CD14-positive monocyte (primary cell): ENCODE results near the gene IZUMO4. TPM values are rescaled to one million over a fixed set of nuclear protein-coding genes. Genes with fewer than 3 reads are reported as not detected.

Experiments used
- DNase-seq, 3 donors: peaks; one replicate each; pipeline ENCODE4 v3.0.0-alpha.2; 2011 to 2022
- H2AFZ ChIP-seq: 2 replicates; pipeline ENCODE4 v1.6.0; 2012; ENCODE audit warnings: mild to moderate bottlenecking, low read depth, low read length, inconsistent platforms; ENCODE audit not compliant: insufficient read depth, poor library complexity, severe bottlenecking
- H3K27ac ChIP-seq, 2 donors: 1 replicate in 1 of 2; 2 replicates in 1 of 2; pipeline ENCODE4 v1.5.1; 2012 to 2013; ENCODE audit warnings: low read length in 2 of 2, control low read depth in 1 of 2, inconsistent platforms in 1 of 2, low read depth in 1 of 2, mild to moderate bottlenecking in 1 of 2
- H3K27me3 ChIP-seq, 2 donors: one replicate each; pipeline versions ENCODE4 v1.6.0 to v1.6.1; 2011 to 2013; ENCODE audit warnings: low read length in 2 of 2; ENCODE audit not compliant: control insufficient read depth in 2 of 2, insufficient read depth in 2 of 2
- H3K36me3 ChIP-seq, 2 donors: replicated peaks in 1 of 2; 1 replicate in 1 of 2; 2 replicates in 1 of 2; pipeline versions ENCODE4 v1.5.1 to v1.6.1; 2012 to 2013; ENCODE audit warnings: low read length in 2 of 2, control low read depth in 1 of 2, inconsistent platforms in 1 of 2, mild to moderate bottlenecking in 1 of 2; ENCODE audit not compliant: insufficient read depth in 2 of 2, control insufficient read depth in 1 of 2
- H3K4me1 ChIP-seq, 2 donors: 1 replicate in 1 of 2; 2 replicates in 1 of 2; pipeline versions ENCODE4 v1.5.1 to v1.6.1; 2012 to 2013; ENCODE audit warnings: low read length in 2 of 2, control low read depth in 1 of 2, inconsistent platforms in 1 of 2, mild to moderate bottlenecking in 1 of 2, moderate library complexity in 1 of 2; ENCODE audit not compliant: insufficient read depth in 2 of 2, control insufficient read depth in 1 of 2
- H3K4me2 ChIP-seq: replicated peaks from 2 replicates; pipeline ENCODE3; 2012; ENCODE audit warnings: low read length, moderate library complexity, mild to moderate bottlenecking; ENCODE audit not compliant: poor library complexity, severe bottlenecking; ENCODE audit errors: extremely low read depth
- H3K4me3 ChIP-seq, 3 experiments: fragments of 200-600 bp in 1 of 3; sonication (generic) in 1 of 3; replicated peaks in 1 of 3; 1 replicate in 2 of 3; 2 replicates in 1 of 3; pipeline ENCODE4 v1.5.1; 2011 to 2013; ENCODE audit warnings: low read length in 3 of 3, mild to moderate bottlenecking in 3 of 3, control low read depth in 2 of 3, low read depth in 2 of 3, inconsistent platforms in 1 of 3, moderate library complexity in 1 of 3
- H3K79me2 ChIP-seq: 2 replicates; pipeline ENCODE4 v1.6.0; 2012; ENCODE audit warnings: mild to moderate bottlenecking, control low read depth, inconsistent platforms, low read length, moderate library complexity; ENCODE audit not compliant: insufficient read depth
- H3K9ac ChIP-seq: 2 replicates; pipeline ENCODE4 v1.6.0; 2017; ENCODE audit warnings: low read length, mild to moderate bottlenecking; ENCODE audit not compliant: insufficient read depth, poor library complexity, severe bottlenecking
- H3K9me3 ChIP-seq, 2 donors: replicated peaks in 1 of 2; 1 replicate in 1 of 2; 2 replicates in 1 of 2; pipeline versions ENCODE4 v1.5.1 to v1.6.1; 2012 to 2013; ENCODE audit warnings: low read length in 2 of 2, control low read depth in 1 of 2; ENCODE audit not compliant: control insufficient read depth in 1 of 2, insufficient read depth in 1 of 2
- H4K20me1 ChIP-seq: 2 replicates; pipeline ENCODE4 v1.6.0; 2012; ENCODE audit warnings: mild to moderate bottlenecking, low read length, control low read depth, moderate library complexity; ENCODE audit not compliant: insufficient read depth
- H3K27ac Mint-ChIP-seq, 7 donors: one replicate each; pipeline ENCODE4 v1.8.0; 2020; ENCODE audit warnings: mild to moderate bottlenecking in 7 of 7, mixed read lengths in 7 of 7, moderate library complexity in 6 of 7, inconsistent platforms in 2 of 7
- H3K27me3 Mint-ChIP-seq, 3 donors: one replicate each; pipeline ENCODE4 v1.8.0; 2021 to 2022; ENCODE audit warnings: low read depth in 3 of 3, mild to moderate bottlenecking in 3 of 3, mixed read lengths in 3 of 3, moderate library complexity in 3 of 3, inconsistent platforms in 1 of 3
- H3K36me3 Mint-ChIP-seq, 2 donors: one replicate each; pipeline ENCODE4 v1.8.0; 2020; ENCODE audit warnings: mixed read lengths in 2 of 2, inconsistent platforms in 1 of 2, mild to moderate bottlenecking in 1 of 2
- H3K4me1 Mint-ChIP-seq: one replicate; pipeline ENCODE4 v1.8.0; 2020; ENCODE audit warnings: mild to moderate bottlenecking, mixed read lengths
- H3K4me3 Mint-ChIP-seq, 2 donors: one replicate each; pipeline ENCODE4 v1.8.0; 2020; ENCODE audit warnings: mild to moderate bottlenecking in 2 of 2, mixed read lengths in 2 of 2, moderate library complexity in 1 of 2
- H3K9me3 Mint-ChIP-seq, 7 donors: one replicate each; pipeline ENCODE4 v1.8.0; 2020 to 2022; ENCODE audit warnings: mixed read lengths in 7 of 7, mild to moderate bottlenecking in 6 of 7, moderate library complexity in 6 of 7, inconsistent platforms in 2 of 7
- CTCF ChIP-seq: fragments of 200-600 bp; IDR thresholded peaks from one replicate; pipeline ENCODE4 v1.8.0; 2022; ENCODE audit warnings: antibody characterized with exemption, mild to moderate bottlenecking
- WGBS: methylation state at CpG from one replicate; pipeline ENCODE4 v1.1.5; 2013; ENCODE audit warnings: missing lambda C conversion rate; ENCODE audit not compliant: insufficient coverage; 5-methylcytosine and 5-hydroxymethylcytosine counted together
- intact Hi-C, 2 donors: fragments of 100-400 bp; cut with micrococcal nuclease; formaldehyde crosslinking; loops; one replicate each; pipeline versions ENCODE4 v1.15.0 to v1.15.1; 2023
- polyA plus RNA-seq, 3 donors: library from polyadenylated mRNA; depleted of rRNA in 1 of 3; unstranded in 2 of 3; stranded (reverse) in 1 of 3; fragments of 300-500 nt in 2 of 3; fragments of >200 nt in 1 of 3; fragmentation: Illumina TruSeq in 2 of 3; gene quantifications; 1 replicate in 2 of 3; 2 replicates in 1 of 3; pipeline ENCODE4 v1.2.3, GENCODE V29; 2012 to 2021

Gene IZUMO4
- polyA plus RNA-seq, 3 donors: 0.41 to 17.5 (median 0.80) TPM

- Histone ChIP-seq H3K27me3 (no peaks in the 10 kb centered on the region), H3K4me3 (no peak overlapping the region), H3K79me2 (peaks cover 3% of the 10 kb centered on the region), H3K27ac (no peak overlapping the region), H3K9me3 (no peaks in the 10 kb centered on the region), H3K36me3 (no peaks in the 10 kb centered on the region), H3K4me2 (no peak overlapping the region), H3K9ac (no peak overlapping the region), H2AFZ (no peak overlapping the region), H4K20me1 (peaks cover 13% of the 10 kb centered on the region), H3K4me1 (peaks cover 29 to 32% of the 10 kb centered on the region in 2 donors)
- 93% methylated on average over 38 of the region's 38 CpGs for WGBS
- Mint-ChIP-seq H3K36me3 (no peaks in the 10 kb centered on the region), H3K4me3 (no peak overlapping the region), H3K27ac (peak overlapping the region in 3 of 7 donors; percentile 13 to 73 (median 66)), H3K27me3 (peaks cover 0 to 1% (median 0%) of the 10 kb centered on the region in 3 donors), H3K4me1 (peaks cover 29% of the 10 kb centered on the region), H3K9me3 (no peaks in the 10 kb centered on the region)
- intact Hi-C loops: loop anchor here in 1 of 2 donors (5.0 kb wide), 3 partner anchors 32 to 48 kb away; partner anchors contain the start of genes BTBD2, IZUMO4 and MOB3A
- no peak for TF ChIP-seq CTCF
- no peak for DNase-seq
These were observed 31.8 kb upstream of the IZUMO4 start for GRCh38 chr19:2064788-2065524.

- Histone ChIP-seq H3K4me1 (peaks cover 39 to 42% of the 10 kb centered on the region in 2 donors), H3K9ac (no peak overlapping the region), H3K4me2 (no peak overlapping the region), H4K20me1 (peaks cover 68% of the 10 kb centered on the region), H3K36me3 (peaks cover 39 to 41% of the 10 kb centered on the region in 2 donors), H3K79me2 (peaks cover 47% of the 10 kb centered on the region), H3K4me3 (no peak overlapping the region), H3K27ac (peak overlapping the region in 1 of 2 donors; percentile 8), H2AFZ (no peak overlapping the region), H3K27me3 (no peaks in the 10 kb centered on the region), H3K9me3 (no peaks in the 10 kb centered on the region)
- DNase-seq: no peak
- no peak overlapping the region for H3K4me3 Mint-ChIP-seq
- WGBS: 94% methylated on average over 6 of the region's 10 CpGs
- intact Hi-C loops: no loop called here
- peaks cover 31 to 53% of the 10 kb centered on the region in 2 donors for H3K36me3 Mint-ChIP-seq
- peaks cover 47% of the 10 kb centered on the region for H3K4me1 Mint-ChIP-seq
- peaks cover 0 to 5% (median 0%) of the 10 kb centered on the region in 7 donors for H3K9me3 Mint-ChIP-seq
- H3K27me3 Mint-ChIP-seq: peaks cover 0 to 2% (median 1%) of the 10 kb centered on the region in 3 donors
- peak overlapping the region in 5 of 7 donors; percentile 3 to 68 (median 58) for H3K27ac Mint-ChIP-seq
- no peak for TF ChIP-seq CTCF
These were observed 26.3 kb upstream of the IZUMO4 start for GRCh38 chr19:2070436-2070827.
